GM04504 (cell line): ENCODE data around the gene RGS9BP.
"Not testable (repeated sequence)": the region's sequence is repeated elsewhere in the genome, so short reads cannot be mapped to it uniquely, and the experiment has no call there.

ENCODE experiments used
- DNase-seq: peaks from one replicate; pipeline ENCODE4 v3.0.0-alpha.2; 2012; ENCODE audit warnings: low read depth

RGS9BP gene

GRCh38 chr19:32671883-32672593 is 3.6 kb upstream of the RGS9BP start:
- no peak for DNase-seq

DNA sequence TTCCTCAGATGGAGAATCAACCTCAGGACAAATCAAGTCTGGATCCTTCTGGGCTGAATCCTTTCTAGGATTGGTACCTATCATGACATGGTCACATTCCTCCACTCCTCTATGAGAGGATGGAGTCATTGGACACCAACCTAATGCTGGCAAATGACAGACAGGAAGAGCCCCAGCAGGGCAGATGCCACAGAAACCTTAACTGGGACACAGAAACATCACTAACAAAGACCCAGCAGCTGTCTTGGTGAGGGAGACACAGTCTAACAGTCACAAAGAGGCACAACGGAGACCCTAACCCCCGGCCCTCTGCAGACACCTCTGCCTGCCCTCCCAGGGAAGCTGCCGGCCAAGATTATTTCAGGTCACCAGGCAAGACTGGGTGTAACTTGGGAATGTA is 2.8 kb upstream of the RGS9BP start:
- DNase-seq, result no peak

GRCh38 chr19:32673573-32673972 is 2.1 kb upstream of the RGS9BP start:
- no peak for DNase-seq

- no peak for DNase-seq
Measured at GRCh38 chr19:32674153-32674930, 1.3 kb upstream of the RGS9BP start.

DNA sequence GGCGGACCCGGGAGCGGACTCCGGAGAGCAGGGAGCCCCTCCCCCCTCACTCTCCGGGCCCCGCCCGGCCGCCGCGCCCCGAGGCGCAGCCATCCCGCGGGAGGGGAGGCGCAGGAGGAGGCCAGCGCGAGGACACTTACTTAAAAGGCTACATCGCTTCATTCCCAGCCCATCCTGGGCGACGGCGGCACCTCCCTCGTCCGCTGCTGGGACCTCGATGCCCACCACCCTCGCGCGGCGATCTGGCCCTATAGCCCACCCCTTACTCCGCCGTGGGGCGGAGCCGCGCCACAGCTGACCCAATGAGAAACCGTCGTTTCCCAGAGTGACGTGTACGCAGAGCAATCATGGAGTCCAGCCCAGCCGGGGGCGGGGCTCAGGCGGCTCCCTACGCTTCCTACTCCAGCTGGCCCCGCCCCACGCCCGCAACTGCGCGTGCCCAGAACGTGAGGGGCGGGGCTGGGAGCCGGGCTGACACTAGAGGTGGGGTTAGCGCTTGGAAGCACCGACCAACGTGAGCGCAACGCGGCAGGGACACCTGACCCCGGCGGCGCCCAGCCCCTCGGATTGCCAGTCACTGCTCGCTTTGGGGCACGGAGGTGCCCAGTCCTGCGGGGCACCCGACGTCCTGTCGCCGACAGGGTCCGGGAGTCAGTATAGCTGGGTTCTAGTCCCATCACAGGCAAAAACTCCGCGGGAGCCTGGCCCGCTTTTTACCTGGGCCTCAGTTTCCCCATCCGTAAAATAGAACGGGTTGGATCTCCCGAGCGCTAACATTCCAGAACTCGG is 523 bp upstream of the RGS9BP start, which contains the start of gene ANKRD27:
Gene ANKRD27 (minus strand): TSS at position 250 of the 789 bp plus-strand sequence. CDS start 16,165 bp downstream, outside the sequence.
- DNase-seq, result peak; percentile 97

DNA sequence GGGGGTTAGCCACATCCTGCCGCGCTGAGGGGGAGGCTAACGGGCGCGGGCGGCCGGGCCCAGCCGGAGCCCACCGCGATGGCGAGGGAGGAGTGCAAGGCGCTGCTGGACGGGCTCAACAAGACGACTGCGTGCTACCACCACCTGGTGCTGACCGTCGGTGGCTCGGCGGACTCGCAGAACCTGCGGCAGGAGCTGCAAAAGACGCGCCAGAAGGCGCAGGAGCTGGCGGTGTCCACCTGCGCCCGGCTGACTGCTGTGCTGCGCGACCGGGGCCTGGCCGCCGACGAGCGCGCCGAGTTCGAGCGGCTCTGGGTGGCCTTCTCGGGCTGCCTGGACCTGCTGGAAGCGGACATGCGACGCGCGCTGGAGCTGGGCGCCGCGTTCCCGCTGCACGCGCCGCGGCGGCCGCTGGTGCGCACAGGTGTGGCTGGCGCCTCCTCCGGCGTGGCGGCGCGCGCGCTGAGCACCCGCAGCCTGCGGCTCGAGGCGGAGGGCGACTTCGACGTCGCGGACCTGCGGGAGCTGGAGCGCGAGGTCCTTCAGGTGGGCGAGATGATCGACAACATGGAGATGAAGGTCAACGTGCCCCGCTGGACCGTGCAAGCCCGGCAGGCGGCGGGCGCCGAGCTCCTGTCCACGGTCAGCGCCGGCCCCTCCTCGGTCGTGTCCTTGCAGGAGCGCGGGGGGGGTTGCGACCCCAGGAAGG is 692 bp downstream of the RGS9BP start:
- no peak for DNase-seq

GRCh38 chr19:32676895-32677359 is 1.3 kb downstream of the RGS9BP start:
- no peak for DNase-seq

DNA sequence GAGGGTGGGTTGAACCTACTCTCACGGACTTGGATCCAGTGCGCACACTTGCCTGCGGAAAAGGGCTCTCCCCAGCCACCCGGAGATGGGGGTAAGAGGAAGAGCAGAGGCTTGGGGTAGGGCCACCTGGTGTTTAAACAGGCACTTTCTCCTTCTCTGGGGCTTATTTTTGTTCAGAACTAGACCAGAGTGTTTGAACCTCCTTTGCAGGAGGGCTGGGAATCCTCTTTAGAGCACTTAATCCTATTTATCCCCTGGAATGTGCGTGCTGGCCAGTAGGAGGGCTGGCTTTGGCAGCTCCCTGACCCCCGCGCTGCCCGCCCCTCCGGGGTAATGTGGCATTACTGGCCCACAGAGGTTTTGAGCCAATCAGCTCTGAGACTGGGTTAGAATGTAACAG is 2.0 kb downstream of the RGS9BP start:
- DNase-seq, result no peak

DNA sequence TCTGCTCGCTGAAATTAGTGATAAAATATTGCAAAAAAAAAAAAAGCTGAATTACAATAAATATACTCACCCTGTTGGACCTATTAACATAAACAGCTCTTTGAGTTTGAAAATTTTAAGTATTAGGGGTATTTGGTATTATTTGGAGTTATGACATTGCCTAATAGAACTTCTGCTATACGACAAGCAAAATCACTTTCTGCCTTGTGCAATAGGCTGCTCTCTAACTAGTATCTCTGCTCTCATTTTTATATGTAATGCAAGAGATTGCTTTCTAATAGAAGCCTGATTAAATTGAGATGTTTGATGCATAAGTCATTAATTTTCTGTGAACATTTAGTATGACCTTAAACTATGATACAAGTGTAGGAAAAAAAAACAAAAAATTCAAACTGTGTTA is 5.3 kb downstream of the RGS9BP start:
- no peak for DNase-seq

GRCh38 chr19:32682317-32682716 is 6.7 kb downstream of the RGS9BP start:
- DNase-seq, result no peak

GRCh38 chr19:32686847-32687475 is 11.3 kb downstream of the RGS9BP start:
- no peak for DNase-seq

DNA sequence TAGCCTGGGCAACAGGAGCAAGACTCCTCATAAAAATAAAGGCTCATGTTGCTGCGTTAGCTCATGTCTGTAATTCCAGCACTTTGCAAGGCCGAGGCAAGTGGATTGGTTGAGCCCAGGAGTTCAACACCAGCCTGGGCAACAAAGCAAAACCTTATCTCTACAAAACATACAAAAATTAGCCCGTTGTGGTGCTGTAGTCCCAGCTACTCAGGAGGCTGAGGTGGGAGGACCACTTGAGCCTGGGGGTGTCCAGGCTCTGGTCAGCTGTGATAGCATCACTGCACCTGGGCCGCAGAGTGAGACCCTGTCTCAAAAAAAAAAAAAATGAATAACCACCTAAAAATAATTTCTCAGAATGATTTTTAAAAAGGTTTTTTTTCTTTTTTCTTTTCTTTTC is 12.0 kb downstream of the RGS9BP start:
- no peak for DNase-seq

- no peak for DNase-seq
Measured at GRCh38 chr19:32688311-32688710, 12.7 kb downstream of the RGS9BP start.

DNA sequence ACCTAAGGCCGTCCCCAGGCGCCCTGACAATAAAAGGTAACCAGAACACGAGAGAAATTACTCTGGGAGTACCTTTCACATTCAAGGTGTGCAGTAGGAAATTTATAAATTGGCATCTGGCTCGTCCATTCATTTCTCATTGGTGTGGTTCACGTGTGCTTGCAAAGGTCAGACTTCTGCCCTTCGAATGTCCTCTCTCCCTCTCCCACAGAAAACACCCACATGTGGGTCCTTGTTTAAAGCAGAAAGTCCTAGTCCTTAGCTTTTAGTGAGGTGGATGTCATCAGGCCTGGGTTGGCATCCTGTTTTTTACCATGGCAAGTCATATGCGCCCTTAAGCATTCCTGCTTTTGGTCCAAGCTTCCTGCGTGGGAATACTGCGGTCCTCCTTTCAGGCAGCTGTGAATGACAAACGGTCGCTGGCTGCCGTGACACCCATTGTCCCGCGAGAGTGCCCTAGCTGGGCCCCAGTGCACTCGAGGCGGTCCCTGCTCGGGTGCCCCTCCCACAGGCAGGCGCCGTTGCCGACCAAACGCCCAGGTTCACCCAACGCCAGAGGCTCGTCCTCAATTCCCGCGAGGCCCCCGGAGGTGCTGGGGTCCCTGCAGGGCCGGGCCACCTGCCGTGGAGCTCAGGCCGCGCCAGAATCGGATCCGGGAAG is 15.8 kb downstream of the RGS9BP start, which contains the start of gene NUDT19:
Gene NUDT19 (plus strand): TSS at position 531 of the 661 bp plus-strand sequence. CDS start 140 bp downstream, outside the sequence.
- DNase-seq, result peak; percentile 77

DNA sequence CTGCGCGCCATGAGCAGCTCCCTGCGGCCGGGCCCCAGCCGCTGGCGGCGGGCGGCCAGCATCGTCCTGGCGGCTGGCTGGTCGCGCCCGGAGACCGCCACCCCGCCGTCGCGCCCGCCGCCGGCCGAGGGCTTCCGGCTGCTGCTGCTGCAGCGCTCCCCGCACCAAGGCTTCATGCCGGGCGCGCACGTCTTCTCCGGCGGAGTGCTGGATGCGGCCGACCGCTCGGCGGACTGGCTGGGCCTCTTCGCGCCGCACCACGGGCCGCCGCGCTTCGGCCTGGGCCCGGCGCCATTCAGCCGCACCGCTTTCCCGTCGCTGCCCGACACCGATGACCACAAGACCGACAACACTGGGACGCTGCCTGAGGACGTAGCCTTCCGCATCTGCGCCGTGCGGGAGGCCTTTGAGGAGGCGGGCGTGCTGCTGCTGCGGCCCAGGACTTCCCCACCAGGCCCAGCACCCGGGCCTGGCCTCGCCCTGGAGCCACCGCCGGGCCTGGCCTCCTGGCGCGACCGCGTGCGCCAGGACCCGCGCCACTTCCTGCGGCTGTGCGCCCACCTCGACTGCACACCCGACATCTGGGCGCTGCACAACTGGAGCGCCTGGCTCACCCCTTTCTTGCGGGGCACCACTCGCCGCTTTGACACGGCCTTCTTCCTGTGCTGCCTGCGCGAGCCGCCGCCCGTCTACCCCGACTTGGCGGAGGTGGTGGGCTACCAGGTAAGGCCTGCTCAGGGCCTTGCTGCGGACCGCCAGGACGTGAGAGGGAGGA is 16.5 kb downstream of the RGS9BP start:
- DNase-seq, result no peak

DNA sequence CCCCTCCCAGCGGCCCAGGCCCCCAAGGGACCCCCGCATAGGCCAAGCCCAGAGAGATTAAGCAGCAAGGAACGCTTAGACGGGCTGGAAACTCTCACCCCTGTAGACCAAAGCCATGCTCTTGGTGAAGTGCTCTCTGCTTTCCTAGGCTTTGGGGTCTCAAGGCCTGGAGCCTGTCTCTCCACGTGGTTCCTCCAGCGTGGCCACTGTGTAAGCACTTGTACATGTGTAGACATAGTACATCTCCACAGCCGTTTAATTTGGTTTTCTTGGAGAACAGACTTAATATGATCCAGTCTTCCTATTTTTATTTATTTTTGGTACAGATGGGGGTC is 17.0 kb downstream of the RGS9BP start:
- no peak for DNase-seq

- not testable (repeated sequence) for DNase-seq
Measured at GRCh38 chr19:32693151-32694108, 17.8 kb downstream of the RGS9BP start.

DNA sequence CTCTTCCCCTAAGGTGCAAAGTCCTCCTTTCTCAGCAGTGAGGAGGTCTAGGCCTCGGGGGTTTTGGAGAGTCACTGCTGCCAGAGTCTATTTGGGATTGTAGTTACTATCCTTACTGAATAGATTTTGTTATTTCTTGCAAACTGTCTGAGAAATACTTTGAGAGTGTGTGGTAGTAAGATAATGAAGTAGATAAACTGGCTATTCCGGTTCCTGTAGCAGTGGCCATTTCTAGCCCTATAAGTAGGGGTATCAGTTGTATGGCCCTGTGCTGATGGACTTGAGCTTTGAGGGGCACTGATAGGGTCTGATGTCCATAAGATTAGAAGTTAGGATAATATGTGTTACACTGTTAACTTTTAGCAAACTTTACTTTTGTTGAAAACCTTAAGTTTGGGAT is 18.7 kb downstream of the RGS9BP start:
- DNase-seq, result not testable (repeated sequence)

GRCh38 chr19:32694851-32695250 is 19.2 kb downstream of the RGS9BP start:
- not testable (repeated sequence) for DNase-seq
